Endothelial cell of umbilical vein (primary cell): ENCODE results near the gene GALR3. TPM values are rescaled to one million over a fixed set of nuclear protein-coding genes. Genes with fewer than 3 reads are reported as not detected.

Experiments used
- BruUV-seq: library from RNA; stranded (reverse); fragments of 400-500 nt; replicated peaks from 2 replicates; lab custom pipeline; 2021; lab: Mats Ljungman, UMichigan
- CTCF ChIA-PET: fragments of 300-600, 350-600 bp; sonication (Branson Sonifier 250); formaldehyde crosslinking; loops from one replicate; lab custom pipeline; 2021; ENCODE audit warnings: antibody characterized with exemption, inconsistent platforms; lab: Charles Lee
- POLR2A ChIA-PET: fragments of 300-600, 350-600 bp; sonication (Branson Sonifier 250); formaldehyde crosslinking; loops from one replicate; lab custom pipeline; 2021; ENCODE audit warnings: antibody characterized with exemption, inconsistent platforms; lab: Charles Lee
- DNase-seq: peaks from one replicate; pipeline ENCODE4 v3.0.0-alpha.2; 2011; ENCODE audit warnings: low read depth, low spot score
- FAIRE-seq: peaks from 2 replicates; lab custom pipeline; 2011; peaks lifted over from hg19 to GRCh38; lab: Jason Lieb, UNC
- H2AFZ ChIP-seq: 2 replicates; pipeline ENCODE4 v1.6.0; 2012; ENCODE audit warnings: low read depth, low read length, control low read depth, inconsistent platforms
- H3K27ac ChIP-seq: 2 replicates; pipeline ENCODE4 v1.5.1; 2011; ENCODE audit warnings: low read depth, mild to moderate bottlenecking, control low read depth, low read length, moderate library complexity; ENCODE audit not compliant: insufficient read depth
- H3K27me3 ChIP-seq, 2 experiments: 2 replicates each; pipeline versions ENCODE4 v1.6.0 to v1.6.1; 2011; ENCODE audit warnings: low read length in 2 of 2, mixed read lengths in 1 of 2; ENCODE audit not compliant: control insufficient read depth in 2 of 2, insufficient read depth in 2 of 2
- H3K36me3 ChIP-seq, 2 experiments: 2 replicates in 1 of 2; 3 replicates in 1 of 2; pipeline ENCODE4 v1.5.1; 2011; ENCODE audit warnings: low read length in 2 of 2, mild to moderate bottlenecking in 1 of 2, moderate library complexity in 1 of 2; ENCODE audit not compliant: control insufficient read depth in 2 of 2, insufficient read depth in 2 of 2; ENCODE audit errors: extremely low read depth in 1 of 2
- H3K4me1 ChIP-seq: 3 replicates; pipeline ENCODE4 v1.5.1; 2011; ENCODE audit warnings: mild to moderate bottlenecking, low read length; ENCODE audit not compliant: control insufficient read depth, insufficient read depth; ENCODE audit errors: extremely low read depth
- H3K4me2 ChIP-seq: 2 replicates; pipeline ENCODE4 v1.6.1; 2011; ENCODE audit warnings: low read length, control low read depth, mixed read lengths; ENCODE audit not compliant: insufficient read depth
- H3K4me3 ChIP-seq, 3 experiments: fragments of 200-600 bp in 1 of 3; sonication (generic), shearing (Covaris generic) in 1 of 3; replicated peaks in 1 of 3; 2 replicates each; pipeline ENCODE4 v1.5.1; 2011 to 2016; ENCODE audit warnings: control low read depth in 3 of 3, low read length in 3 of 3, mild to moderate bottlenecking in 2 of 3, inconsistent platforms in 1 of 3, low read depth in 1 of 3, moderate library complexity in 1 of 3; ENCODE audit not compliant: insufficient read depth in 1 of 3
- H3K79me2 ChIP-seq: 2 replicates; pipeline ENCODE4 v1.6.0; 2012; ENCODE audit warnings: low read length, inconsistent platforms; ENCODE audit not compliant: control insufficient read depth, insufficient read depth
- H3K9ac ChIP-seq: replicated peaks from 2 replicates; pipeline ENCODE3; 2011; ENCODE audit warnings: low read length, control low read depth; ENCODE audit not compliant: insufficient read depth; ENCODE audit errors: extremely low read depth
- H3K9me1 ChIP-seq: replicated peaks from 3 replicates; pipeline ENCODE4 v1.6.0; 2011; ENCODE audit warnings: mild to moderate bottlenecking, low read length; ENCODE audit not compliant: control insufficient read depth, insufficient read depth; ENCODE audit errors: extremely low read depth
- H3K9me3 ChIP-seq: replicated peaks from 2 replicates; pipeline ENCODE4 v1.5.1; 2012; ENCODE audit warnings: low read length, inconsistent platforms; ENCODE audit not compliant: control insufficient read depth, insufficient read depth
- H4K20me1 ChIP-seq: replicated peaks from 2 replicates; pipeline ENCODE3; 2011; ENCODE audit warnings: mild to moderate bottlenecking, low read length; ENCODE audit not compliant: control insufficient read depth, insufficient read depth; ENCODE audit errors: extremely low read depth
- EZH2 ChIP-seq: IDR thresholded peaks from 2 replicates; pipeline ENCODE4 v1.6.1; 2012; ENCODE audit warnings: borderline replicate concordance, low read depth, mild to moderate bottlenecking, moderate library complexity, low read length, inconsistent platforms; ENCODE audit not compliant: severe bottlenecking
- FOS ChIP-seq: IDR thresholded peaks from 2 replicates; pipeline ENCODE4 v1.6.1; 2011; ENCODE audit warnings: mild to moderate bottlenecking, low read length, moderate library complexity, borderline replicate concordance; ENCODE audit not compliant: insufficient read depth
- GATA2 ChIP-seq: IDR thresholded peaks from 2 replicates; pipeline ENCODE4 v1.7.0; 2011; ENCODE audit warnings: low read depth, mild to moderate bottlenecking, moderate library complexity, mixed read lengths, low read length; ENCODE audit not compliant: insufficient read length, insufficient read depth
- JUN ChIP-seq: IDR thresholded peaks from 2 replicates; pipeline ENCODE4 v1.6.1; 2011; ENCODE audit warnings: borderline replicate concordance, low read depth; ENCODE audit not compliant: insufficient read length, insufficient read depth
- MYC ChIP-seq: IDR thresholded peaks from one replicate; pipeline ENCODE4 v1.6.1; 2011; ENCODE audit warnings: mild to moderate bottlenecking, low read depth, low read length
- POLR2A ChIP-seq: IDR thresholded peaks from 2 replicates; pipeline ENCODE4 v1.6.1; 2012; ENCODE audit warnings: low read depth, mild to moderate bottlenecking, control low read depth, low read length
- POLR2AphosphoS5 ChIP-seq: IDR thresholded peaks from 2 replicates; pipeline ENCODE4 v1.6.1; 2012; ENCODE audit warnings: low read depth, mild to moderate bottlenecking, control low read depth, low read length, moderate library complexity; ENCODE audit not compliant: insufficient read depth
- dilution Hi-C: fragments of 300-500 bp; cut with MboI; formaldehyde crosslinking; loops from one replicate; pipeline ENCODE4 v1.15.0; 2019; ENCODE audit warnings: low sequenced_read_pairs; ENCODE audit not compliant: extremely low pct_ligation_motif_present
- intact Hi-C: fragments of 100-400 bp; cut with micrococcal nuclease; formaldehyde crosslinking; loops from one replicate; pipeline ENCODE4 v1.10.0; 2022
- polyA plus RNA-seq, 4 experiments: library from polyadenylated mRNA; depleted of rRNA in 3 of 4; stranded (reverse) in 3 of 4; unstranded in 1 of 4; fragments of >200 nt; gene quantifications; 2 replicates each; pipeline versions ENCODE4 v1.2.1 to v1.2.3, GENCODE V29; 2011 to 2012; ENCODE audit warnings: missing spikeins in 1 of 4
- total RNA-seq: library from RNA; stranded (reverse); gene quantifications from 2 replicates; pipeline ENCODE4 v1.2.3, GENCODE V29; 2021
- TF ChIP-seq, protein P1 (sequence below), 2 donors: IDR thresholded peaks; 1 replicate in 1 of 2; 2 replicates in 1 of 2; pipeline ENCODE4 v1.5.1; 2011; ENCODE audit warnings: low read length in 2 of 2, mild to moderate bottlenecking in 2 of 2, moderate library complexity in 2 of 2, control low read depth in 1 of 2, inconsistent platforms in 1 of 2, low read depth in 1 of 2; ENCODE audit not compliant: insufficient read depth in 1 of 2; ENCODE audit errors: extremely low read depth in 1 of 2
- TF ChIP-seq, protein P2 (sequence below): IDR thresholded peaks from 2 replicates; pipeline ENCODE4 v1.6.1; 2011; ENCODE audit not compliant: insufficient read depth, insufficient read length

Gene GALR3
- total and polyA plus RNA-seq, 2 donors (not counting 3 experiments of a cell fraction or from before 2014, with no cell fraction given) = not detected

DNA sequence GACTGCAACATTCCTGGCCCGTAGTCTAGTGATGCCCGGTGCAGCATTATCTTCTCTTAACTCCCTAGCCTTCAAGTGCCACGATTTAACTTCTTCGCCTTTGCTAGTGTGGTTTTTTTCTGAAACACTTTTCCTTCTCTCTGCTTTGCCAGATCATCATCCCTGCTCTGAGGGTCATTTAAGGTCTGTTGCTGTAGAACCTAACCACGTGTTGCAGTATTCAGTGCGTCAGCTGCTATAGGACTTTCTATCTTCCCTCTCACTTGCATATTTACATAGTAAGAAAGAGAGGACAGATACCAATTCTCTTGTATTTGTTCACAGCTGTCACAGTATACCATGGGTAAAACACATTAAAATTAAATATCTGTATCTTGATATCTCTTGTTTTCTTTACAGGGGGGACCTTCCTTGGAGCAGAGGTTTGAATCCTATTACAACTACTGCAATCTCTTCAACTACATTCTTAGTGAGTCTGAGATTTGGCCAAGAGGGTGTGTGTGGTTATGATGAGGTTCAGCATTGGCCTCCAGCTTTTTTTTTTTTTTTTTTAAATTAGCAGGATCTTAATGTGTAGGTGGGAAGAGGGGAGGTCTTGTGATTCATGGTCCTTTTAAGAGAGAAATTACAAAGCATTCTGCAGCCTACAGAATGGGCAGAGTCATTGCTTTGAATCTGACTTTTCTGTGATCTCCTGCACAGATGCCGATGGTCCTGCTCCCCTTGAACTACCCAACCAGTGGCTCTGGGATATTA lies 39.6 kb downstream of the GALR3 start:
- no peak overlapping the region for H3K27ac ChIP-seq
- TF ChIP-seq JUN = no peak
- TF ChIP-seq, protein P1, sequence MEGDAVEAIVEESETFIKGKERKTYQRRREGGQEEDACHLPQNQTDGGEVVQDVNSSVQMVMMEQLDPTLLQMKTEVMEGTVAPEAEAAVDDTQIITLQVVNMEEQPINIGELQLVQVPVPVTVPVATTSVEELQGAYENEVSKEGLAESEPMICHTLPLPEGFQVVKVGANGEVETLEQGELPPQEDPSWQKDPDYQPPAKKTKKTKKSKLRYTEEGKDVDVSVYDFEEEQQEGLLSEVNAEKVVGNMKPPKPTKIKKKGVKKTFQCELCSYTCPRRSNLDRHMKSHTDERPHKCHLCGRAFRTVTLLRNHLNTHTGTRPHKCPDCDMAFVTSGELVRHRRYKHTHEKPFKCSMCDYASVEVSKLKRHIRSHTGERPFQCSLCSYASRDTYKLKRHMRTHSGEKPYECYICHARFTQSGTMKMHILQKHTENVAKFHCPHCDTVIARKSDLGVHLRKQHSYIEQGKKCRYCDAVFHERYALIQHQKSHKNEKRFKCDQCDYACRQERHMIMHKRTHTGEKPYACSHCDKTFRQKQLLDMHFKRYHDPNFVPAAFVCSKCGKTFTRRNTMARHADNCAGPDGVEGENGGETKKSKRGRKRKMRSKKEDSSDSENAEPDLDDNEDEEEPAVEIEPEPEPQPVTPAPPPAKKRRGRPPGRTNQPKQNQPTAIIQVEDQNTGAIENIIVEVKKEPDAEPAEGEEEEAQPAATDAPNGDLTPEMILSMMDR (IDR thresholded peaks at IDR 0.05; ENCODE audit: extremely low read depth in 1 of 2, insufficient read depth in 1 of 2, low read depth in 1 of 2, low read length in 2 of 2) = no peak
- no peak for TF ChIP-seq GATA2
- TF ChIP-seq EZH2 = no peak
- TF ChIP-seq, protein P2, sequence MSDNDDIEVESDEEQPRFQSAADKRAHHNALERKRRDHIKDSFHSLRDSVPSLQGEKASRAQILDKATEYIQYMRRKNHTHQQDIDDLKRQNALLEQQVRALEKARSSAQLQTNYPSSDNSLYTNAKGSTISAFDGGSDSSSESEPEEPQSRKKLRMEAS = no peak
- no peak for TF ChIP-seq POLR2A
- no peak for TF ChIP-seq FOS
- TF ChIP-seq MYC = no peak
- no peak for TF ChIP-seq POLR2AphosphoS5
- dilution Hi-C loops = no loop called here
- peaks cover 38 to 43% of the 10 kb centered on the region in 2 experiments for H3K36me3 ChIP-seq
- H3K79me2 ChIP-seq = peaks cover 25% of the 10 kb centered on the region
- no peaks in the 10 kb centered on the region for H3K9me3 ChIP-seq
- H3K4me2 ChIP-seq = no peak overlapping the region
- intact Hi-C loops = loop anchor here (1.0 kb wide), 2 partner anchors 18 to 45 kb away; partner anchors contain the start of gene ANKRD54
- FAIRE-seq = no peak
- H3K4me3 ChIP-seq = no peak overlapping the region
- no peak overlapping the region for H3K9ac ChIP-seq
- peaks cover 5% of the 10 kb centered on the region for H4K20me1 ChIP-seq
- POLR2A ChIA-PET = interaction anchor here (0.7 to 1.8 kb wide), 2 partner anchors 8 to 45 kb away, joined by 3 to 8 read pairs; no protein-coding TSS in a partner anchor
- no TSS peak for BruUV-seq
- no peaks in the 10 kb centered on the region for H3K27me3 ChIP-seq
- CTCF ChIA-PET = interaction anchor here (0.6 to 5.1 kb wide), 38 partner anchors 9 to 329 kb away, joined by 3 to 223 read pairs (median 5); partner anchors contain the start of genes ANKRD54, C22orf23, EIF3L and GALR3
- DNase-seq = no peak
- H2AFZ ChIP-seq = no peak overlapping the region
- no peaks in the 10 kb centered on the region for H3K9me1 ChIP-seq
- H3K4me1 ChIP-seq = peaks cover 18% of the 10 kb centered on the region
